NCI-H2081 (cell line): Measurements from ENCODE around the gene TBC1D19.
A peak's percentile ranks its signal among the peaks of the same experiment; 100 is the strongest.
"Not testable (repeated sequence)": the region's sequence is repeated elsewhere in the genome, so short reads cannot be mapped to it uniquely, and the experiment has no call there.

Experiments
- DNase-seq, 2 experiments: peaks; one replicate each; lab custom pipeline; 2025; lab: John Stamatoyannopoulos, UW

TBC1D19 gene, protein sequence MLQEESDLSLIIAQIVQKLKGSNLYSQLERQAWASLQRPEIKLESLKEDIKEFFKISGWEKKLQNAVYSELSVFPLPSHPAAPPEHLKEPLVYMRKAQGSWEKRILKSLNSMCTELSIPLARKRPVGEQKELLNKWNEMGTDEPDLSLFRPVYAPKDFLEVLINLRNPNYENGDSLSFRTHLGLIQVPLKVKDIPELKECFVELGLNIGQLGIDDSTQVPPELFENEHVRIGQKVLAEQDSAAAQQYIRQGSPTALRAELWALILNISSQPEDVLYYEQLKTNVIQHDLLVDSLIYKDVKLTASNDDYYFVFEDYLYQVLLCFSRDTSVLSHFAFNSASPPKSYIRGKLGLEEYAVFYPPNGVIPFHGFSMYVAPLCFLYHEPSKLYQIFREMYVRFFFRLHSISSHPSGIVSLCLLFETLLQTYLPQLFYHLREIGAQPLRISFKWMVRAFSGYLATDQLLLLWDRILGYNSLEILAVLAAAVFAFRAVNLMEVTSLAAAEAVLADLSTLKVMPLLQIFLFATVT

DNA sequence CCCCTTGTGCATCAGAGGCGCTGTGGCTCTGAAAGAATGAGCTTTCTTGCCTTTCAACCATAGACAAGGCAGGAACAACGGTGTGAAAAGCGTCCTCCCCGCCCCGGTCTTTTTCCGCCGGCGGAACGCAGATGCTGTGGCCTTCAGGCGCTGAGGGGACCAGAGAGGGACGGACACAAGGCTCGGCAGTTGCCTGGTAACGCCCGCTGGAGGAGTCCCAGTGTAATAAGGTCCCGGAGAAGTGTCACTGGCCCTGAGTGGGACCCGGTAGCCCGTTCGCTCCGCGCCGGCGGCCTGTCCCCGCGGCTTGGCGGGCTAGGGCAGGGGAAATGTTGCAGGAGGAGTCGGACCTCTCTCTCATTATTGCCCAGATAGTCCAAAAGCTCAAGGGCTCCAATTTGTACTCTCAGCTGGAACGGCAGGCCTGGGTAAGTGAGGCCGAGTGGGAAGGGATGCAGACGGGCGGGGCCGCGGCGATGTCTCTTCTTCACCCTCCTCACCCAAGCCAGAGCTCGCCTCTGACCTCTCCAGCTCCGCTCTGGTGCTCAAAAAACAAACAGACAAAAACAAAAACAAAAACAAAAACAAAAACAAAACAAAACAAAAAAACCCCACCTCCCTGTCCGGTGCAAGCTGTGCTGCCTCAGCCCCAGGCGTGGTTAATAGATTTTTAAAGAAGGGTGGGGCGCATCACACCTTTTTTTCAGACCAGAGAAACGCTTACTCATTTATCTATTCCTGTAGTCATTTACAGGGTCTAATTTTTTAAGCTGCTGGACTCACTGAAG, at the start of gene TBC1D19:
TSS of gene TBC1D19 (plus strand) at position 220 of the 788 bp plus-strand sequence. CDS start at position 330, 110 bp downstream.
- DNase-seq, result peak; percentile 93 to 96

DNA sequence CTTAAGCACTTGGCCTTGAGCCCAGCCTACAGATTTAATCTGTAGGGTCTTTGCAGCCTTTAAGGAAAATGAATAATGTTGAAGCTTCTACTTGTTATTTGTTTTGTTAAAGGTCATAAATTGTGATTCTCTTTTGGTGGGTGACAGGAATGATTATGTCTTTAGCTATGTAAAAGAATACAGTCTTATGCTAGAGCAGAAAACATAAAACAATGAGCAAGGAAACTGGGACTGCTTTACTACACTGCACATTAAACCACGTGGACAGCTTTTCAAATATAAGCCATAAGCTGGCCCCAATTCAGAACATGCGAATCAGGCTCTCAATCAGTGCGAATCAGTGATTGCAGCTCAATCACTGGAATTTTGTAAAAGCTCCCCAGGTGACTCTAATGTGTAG, 40.9 kb upstream of the TBC1D19 start:
- DNase-seq, result no peak

DNA sequence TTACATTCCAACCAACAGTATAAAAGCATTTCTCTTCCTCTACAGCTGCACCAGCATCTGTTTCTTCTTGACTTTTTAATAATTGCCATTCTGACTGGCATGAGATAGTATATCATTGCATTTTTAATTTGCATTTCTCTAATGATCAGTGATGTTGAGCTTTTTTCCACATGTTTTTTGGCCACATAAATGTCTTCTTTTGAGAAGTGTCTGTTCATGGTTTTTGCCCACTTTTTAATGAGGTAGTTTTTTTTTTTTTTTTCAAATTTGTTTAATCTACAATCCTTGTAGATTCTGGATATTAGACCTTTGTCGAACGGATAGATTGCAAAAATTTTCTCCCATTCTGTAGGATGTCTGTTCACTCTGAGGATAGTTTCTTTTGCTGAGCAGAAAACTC, 39.5 kb upstream of the TBC1D19 start:
- no peak for DNase-seq

DNA sequence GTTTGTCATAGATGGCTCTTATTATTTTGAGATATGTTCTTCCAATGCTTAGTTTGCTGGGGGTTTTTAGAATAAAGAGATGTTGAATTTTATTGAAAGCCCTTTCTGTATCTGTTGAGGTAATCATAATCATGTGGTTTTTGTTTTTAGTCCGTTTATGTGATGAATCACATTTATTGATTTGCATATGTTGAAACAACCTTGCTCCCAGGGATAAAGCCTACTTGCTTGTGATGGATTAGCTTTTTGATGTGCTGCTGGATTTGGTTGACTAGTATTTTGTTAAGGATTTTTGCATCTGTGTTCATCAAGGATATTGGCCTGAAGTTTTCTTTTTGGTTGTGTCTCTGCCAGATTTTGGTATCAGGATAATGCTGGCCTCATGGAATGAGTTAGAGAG, 35.5 kb upstream of the TBC1D19 start:
- DNase-seq, result not testable (repeated sequence)

DNA sequence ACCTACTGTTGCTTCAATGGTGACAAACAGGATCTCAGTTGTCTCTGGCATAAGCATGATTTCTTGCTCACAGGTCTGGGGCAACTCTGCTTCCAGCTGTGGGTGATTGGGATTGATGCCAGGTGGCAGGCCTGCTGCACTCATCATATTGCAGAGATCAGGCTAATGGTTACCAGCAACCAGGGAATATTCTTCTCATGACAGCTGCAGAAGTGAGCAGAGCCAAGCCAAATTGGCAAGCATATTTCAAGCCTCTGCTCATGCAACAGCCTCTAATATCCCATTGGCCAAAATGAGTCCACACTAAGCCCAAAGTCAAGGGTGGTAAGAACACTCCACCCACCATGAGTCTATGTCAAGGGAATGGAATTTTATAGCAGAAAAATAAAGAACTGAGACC, 26.7 kb upstream of the TBC1D19 start:
- peak in 1 of 2 experiments; percentile 27 for DNase-seq

DNA sequence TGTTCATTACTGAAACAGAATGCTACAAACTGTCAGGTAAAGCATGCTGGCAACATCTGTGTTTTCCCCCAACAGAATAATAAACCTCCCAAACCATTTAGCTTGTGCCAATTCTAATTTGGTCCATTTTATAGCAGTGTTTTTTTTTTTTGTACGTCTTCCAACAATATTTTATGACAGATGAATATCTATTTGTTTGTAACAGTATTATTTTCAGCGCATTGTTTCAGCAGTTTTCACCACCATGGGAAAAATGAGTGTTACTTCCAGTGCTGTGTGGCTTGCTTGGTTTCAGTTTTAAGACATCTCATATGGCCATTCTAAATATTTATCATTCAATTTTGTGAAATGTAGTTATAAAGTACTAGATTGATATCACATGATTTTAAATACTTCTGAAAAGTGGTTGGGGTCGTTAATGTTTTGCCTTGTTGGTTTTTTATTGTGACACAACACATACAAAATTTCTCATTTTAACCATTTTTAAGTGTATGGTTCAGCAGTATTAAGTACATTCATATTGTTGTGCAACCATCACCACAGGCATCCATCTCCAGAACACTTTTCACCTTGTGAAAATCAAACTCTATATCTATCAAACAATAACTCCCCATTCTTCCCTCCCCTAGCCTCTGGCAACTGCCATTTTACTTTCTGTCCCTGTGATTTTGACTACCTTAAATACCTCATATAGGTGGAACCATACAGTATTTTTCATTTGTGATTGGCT, 25.6 kb upstream of the TBC1D19 start:
- DNase-seq, result no peak

DNA sequence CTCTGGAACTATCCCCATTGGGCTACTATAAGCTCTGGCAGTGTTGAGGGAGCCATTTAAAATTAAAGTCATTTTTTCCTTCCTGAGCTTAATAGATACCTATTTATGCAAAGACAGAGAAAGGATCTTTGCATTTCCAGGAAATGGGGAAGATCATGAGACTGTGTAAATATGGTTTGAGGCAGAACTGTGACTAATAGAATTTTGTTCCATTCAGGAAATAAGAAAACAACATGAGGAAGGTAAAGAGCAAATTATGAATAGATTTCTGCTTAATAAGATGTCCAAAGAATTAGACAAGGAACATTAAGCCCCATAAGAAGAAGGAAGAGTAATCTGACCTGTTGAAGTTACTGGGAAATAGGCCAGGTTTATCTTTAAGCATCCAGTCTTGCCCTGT, 17.8 kb upstream of the TBC1D19 start:
- DNase-seq, result no peak

DNA sequence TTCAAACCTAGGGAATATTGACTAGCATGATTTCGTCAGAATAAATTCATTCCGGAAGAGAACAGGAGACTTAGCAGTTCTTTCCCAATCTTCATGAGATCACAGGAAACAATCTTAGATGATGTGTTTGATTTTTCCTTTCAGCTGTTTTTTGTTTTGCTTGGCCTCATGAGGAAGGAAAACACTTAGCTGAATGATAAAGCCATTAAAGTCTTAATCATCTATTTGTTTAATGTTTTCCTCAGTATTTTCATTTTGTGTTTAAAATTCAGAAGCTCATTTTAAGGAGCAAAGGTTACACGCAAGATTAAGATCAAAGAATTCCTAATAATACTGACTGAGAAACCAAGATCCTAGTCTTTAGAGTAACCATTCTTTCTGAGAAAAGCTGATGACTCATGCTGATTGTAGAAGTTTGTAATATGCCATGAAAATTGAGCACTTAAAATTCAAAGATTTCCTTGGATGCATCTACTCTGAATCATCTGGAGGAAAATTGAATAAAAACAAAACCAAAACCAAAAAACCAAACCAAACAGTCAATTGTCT, 15.4 kb upstream of the TBC1D19 start:
- DNase-seq, result no peak

DNA sequence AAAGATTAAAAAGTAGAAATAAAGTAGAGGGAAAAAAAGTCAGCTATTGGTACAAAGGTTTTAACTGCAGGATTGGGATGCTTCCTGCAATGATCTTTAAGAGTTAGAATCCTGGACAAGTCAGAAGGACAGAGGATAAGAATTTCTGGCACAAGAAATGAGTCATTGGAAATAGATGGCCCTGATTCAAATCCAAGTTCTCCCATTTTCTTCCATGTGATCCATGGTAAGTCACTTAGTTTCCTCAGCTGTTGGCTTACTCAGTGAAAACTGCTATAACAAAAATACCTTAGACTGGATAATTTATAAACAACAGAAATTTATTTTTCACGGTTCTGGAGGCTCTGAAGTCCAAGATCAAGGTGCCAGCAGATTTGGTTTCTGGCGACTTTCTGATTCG, 13.3 kb upstream of the TBC1D19 start:
- DNase-seq, result no peak

DNA sequence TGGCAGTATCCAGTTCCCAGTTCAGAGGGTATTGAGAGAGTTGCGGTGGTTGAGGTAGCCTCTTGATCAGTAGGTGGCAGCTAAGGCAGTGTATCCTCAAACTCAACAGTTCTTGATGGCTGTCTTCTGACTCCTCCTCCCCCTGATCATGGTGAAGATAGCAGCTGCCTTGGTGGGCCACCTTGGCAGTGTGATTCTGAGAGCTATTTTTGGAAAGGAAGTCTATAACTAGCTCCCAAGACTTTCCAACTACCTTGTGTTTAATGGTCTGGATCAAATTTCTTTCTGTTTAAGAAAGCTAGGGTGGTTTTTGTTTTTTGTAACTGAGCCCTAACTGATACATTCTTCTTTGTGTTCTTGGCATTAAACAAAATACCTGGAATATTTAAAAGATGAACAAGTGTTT, 10.5 kb upstream of the TBC1D19 start:
- no peak for DNase-seq

DNA sequence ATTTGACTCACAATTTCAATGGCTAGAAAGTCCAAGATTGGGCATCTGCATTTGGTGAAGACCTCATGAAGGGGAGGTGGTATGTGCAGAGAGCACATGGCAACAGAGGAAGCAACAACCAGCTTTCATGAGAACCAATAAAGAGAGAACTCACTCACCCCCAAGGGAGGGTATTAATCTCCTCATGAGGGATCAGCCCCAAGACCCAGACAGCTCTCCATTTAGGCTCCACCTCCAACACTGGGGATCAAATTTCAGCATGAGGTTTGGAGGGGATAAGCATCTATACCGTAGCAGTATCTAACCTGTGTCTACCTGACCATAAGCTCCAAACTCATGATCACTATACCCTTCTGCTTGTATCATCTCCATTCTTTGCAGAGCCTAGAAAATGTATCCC, 9.3 kb upstream of the TBC1D19 start:
- DNase-seq, result no peak

DNA sequence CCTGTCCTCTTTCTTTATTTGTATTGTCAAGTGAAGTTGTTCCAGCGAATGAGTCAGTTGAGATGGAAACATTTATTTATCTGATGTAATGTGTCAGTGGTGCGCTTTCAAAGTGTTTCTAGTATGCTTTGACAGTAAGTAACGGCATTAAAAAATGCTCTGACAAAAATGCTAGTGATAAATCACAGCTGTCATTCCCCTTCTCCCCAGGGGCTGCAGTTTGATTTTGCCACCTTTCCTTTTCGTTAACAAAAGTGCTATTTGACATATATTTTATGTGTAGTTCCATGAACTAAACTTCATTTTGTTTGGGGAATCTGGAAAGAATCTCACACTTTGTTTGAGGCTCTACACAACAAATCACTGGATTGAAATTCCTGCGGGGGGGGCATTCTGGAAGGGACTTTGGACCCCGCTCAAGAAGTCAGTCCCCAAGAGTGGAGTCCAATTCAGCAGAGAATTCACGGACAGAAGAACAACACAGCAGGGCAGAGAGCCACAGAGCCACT, 7.6 kb upstream of the TBC1D19 start:
- no peak for DNase-seq

DNA sequence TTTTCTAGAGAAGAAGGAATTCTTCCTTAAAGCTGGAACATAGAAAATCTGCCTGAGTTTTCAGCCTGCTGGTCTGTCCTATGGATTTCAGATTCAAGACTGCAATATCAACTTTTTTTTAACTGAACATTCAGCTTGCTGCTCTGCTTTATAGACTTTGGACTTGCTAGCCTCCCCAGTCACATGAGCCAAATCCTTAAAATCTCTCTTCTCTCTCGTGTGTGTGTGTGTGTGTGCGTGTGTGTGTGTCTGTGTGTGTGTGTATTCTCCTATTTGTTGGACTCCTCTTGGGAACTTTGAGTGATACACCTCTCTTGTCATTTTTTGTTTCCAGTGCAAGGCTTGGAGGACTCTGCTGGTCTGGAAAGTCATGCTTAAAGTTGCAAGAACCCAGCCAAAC, 6.8 kb upstream of the TBC1D19 start:
- DNase-seq, result no peak

DNA sequence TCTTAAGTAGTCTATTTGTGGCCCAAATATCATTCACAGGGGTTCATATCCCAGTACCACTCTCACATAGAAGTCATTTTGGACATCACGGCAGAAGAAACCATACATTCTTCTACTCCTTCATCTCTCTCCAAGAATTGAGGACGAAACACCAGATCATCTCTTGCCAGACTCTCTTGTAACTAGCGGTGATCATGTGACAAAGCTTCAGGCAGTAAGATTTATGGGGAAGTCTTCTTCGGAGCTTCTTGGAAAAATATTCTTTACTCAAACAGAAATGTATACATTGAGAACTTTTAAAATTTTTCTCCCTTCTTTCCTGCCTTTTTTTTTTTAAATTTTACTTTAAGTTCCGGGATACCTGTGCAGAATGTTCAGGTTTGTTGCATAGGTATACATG, 4.7 kb upstream of the TBC1D19 start:
- no peak for DNase-seq

DNA sequence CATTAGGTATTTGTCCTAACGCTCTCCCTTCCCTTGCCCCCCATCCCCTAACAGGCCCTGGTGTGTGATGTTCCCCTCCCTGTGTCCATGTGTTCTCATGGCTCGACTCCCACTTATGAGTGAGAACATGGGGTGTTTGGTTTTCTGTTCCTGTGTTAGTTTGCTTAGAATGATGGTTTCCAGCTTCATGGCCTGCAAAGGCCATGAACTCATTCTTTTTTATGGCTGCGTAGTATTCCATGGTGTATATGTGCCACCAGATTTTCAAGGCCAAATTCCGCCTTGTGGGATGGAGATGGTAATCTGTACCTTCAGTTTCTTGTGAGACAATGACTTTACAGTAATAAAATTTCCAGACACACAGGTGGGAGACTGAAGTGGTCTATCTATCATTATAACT, 2.5 kb upstream of the TBC1D19 start:
- DNase-seq, result not testable (repeated sequence)

DNA sequence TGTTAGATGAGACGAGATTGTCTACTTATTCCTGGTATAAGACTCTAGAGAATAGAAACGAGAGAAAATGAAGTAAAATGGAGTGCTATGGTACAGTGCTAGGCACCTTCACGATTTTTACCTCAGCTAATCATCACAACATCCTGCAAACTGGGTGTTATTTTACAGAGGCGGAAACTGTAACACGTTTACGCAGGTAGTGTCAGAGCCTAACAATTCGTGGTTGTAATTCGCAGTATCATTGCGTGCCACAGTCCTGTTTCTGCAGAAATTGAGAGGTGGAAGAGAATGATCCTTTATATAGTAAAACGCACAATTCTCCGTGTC, 383 bp upstream of the TBC1D19 start:
- DNase-seq, result peak; percentile 82 to 93

DNA sequence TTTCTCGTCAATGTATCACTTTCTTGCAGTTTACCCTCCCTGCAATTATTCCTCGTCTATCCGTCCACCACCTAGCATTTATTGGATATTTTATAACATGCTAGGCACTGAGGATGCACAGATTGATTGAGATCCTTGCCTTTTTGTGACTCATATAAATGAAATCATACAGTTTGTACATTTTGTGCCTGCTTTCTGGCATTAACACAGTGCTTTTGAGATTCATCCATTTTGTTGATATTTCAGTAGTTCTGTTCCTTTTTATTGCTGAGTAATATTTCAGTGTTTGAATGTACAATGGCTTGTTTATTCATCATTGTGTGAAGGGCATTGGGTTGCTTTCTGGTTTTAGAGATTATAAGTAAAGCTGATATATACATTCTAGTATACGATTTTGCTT, 841 bp downstream of the TBC1D19 start:
- DNase-seq, result no peak

DNA sequence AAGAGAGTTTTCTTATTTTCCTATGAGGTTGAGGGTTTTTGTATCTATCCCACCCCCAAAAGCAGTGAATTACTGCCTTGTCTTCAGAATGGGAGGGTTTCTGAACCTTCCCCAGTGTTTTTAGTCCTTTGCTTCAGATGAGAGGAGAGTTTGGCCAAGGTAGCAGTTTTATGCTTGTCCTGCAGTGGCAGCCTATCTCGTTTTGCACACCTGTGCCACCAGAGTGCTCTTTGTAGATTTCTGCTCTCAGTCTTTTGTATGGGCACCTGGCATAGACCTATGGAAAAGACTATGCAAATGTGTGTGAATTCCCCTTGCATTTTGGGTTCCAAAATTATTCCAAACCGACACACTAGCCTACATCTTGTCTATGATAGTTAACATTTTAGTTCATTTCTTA, 5.8 kb downstream of the TBC1D19 start:
- no peak for DNase-seq

DNA sequence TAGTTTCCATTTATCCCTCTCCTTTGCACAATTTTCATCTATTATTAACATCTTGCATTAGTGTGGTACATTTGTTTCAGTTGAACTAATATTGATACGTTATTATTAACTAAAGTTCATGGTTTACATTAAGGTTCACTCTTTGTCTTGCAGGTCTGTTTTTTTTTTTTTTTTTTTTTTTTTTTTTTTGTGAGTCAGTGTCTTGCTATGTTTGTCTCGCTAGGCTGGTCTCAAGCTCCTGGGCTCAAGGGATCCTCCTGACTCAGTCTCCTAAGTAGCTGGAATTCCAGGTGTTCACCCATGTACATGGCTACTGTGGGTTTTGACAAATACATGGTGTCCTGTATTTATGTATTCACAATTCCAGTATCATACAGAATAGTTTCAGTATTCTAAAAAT, 6.8 kb downstream of the TBC1D19 start:
- DNase-seq, result no peak

DNA sequence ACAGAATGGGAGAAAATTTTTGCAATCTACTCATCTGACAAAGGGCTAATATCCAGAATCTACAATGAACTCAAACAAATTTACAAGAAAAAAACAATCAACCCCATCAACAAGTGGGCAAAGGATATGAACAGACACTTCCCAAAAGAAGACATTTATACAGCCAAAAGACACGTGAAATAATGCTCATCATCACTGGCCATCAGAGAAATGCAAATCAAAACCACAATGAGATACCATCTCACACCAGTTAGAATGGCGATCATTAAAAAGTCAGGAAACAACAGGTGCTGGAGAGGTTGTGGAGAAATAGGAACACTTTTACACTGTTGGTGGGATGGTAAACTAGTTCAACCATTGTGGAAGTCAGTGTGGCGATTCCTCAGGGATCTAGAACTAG, 9.7 kb downstream of the TBC1D19 start:
- DNase-seq, result not testable (repeated sequence)

DNA sequence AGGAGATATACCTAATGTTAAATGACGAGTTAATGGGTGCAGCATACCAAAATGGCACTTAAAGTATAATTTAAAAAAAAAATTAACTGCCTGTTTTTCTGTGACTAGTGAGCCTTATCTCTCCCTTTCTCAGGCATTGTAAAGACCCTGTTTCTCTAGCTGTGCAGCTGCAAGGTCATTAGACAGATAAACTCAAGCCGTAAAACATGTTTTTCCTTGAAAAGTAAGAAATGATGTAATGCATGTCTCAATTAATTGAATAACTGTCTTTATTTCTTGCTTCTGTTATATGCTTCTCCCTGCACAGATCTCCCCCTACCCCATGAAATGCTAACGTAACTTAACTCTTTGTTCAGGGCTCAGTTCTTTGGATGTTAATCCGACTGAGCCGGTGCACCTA, 10.5 kb downstream of the TBC1D19 start:
- no peak for DNase-seq

DNA sequence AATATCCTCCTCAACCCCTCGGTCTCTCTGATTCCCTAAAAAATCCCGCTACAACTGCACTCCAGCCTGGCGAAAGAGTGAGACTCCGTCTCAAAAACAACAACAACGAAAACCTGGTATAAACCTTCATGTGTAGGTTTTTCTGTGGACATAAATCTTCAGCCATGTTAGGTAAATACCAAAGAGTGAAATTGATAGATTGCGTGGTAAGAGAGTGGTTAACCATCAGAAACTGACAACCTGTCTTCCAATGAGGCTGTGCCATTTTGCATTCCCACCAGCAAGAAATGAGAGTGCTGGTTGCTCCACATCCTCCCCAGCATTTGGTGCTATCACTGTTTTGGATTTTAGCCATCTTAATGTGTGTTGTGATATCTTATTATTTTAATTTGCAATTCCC, 10.9 kb downstream of the TBC1D19 start:
- DNase-seq, result no peak
